ENCODE measurements around the gene ELF2. TPM values are rescaled to one million over a fixed set of nuclear protein-coding genes. Genes with fewer than 3 reads are reported as not detected.
"Not testable (repeated sequence)": the region's sequence is repeated elsewhere in the genome, so short reads cannot be mapped to it uniquely, and the experiment has no call there.

Gene ELF2
- 38.4 and 48.0 TPM in 2 replicates for total RNA-seq

DNA sequence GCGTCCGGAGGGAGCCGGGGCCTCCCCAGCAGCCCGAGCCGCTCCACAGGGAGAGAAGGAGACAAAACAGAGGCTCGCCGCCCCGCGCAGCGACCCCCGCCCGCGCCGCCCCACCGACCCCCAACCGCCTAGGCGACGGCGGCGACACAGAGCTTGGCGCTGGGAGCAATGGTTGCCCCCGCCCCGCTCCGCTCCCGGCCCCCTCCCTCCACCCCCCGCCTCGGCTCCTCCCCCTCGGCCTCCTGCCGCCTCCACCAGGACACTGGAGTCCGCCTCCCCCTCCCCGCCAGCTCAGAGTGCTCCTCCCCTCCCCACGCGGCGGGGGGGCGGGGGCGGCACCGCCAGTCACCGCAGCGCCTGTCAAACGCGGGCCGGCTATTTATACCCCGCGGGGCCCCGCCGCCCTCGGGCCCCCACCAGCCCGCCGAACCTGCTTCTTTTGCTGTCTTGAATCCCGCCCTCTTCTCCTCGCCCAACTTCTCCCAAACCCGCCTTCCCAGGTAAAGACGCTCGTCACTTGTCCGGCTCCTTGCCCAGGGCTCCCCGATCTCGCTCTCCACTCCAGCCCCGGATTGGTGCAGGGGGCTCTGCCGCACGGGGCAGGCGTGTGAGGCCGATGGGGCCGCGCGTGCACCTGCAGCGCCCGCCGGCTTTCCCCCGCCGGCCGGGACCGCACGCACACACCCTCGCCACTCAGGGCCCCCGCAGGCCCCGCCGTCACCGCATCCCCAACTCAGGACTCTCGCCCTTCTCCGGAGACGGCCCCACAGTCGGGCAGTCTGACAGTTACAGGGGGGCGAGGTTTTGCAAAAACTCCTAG is at the start of gene ELF2:
ELF2 (minus strand) TSS at position 170 of the 820 bp plus-strand sequence. CDS start 39,517 bp downstream, outside the sequence.
- peak; percentile 54 for DNase-seq (ENCODE audit: low read depth)

- DNase-seq (ENCODE audit: low read depth): peak; percentile 15
These were observed 46.8 kb upstream of the ELF2 start for GRCh38 chr4:139223682-139224317.

DNA sequence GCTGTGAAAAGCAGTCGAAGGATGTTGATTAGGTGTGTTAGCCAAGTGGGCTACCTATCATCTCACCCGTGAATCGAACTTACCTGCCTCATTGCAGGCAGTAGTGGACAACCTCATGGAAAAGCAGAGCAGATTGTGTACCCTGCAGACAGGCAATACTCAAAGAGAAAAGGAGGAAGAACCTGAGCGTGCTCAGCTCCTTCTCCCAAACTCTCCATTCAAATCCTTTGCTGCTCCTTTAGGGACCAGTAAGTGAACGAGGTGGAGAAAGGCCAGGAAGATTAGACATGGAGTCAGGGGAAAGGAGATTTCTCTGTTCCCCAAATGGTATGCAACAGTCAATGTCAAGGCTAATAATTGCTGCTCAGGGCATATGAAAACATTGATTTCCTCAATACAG is 45.2 kb upstream of the ELF2 start:
- DNase-seq (ENCODE audit: low read depth): no peak

- no peak for DNase-seq (ENCODE audit: low read depth)
These were observed 44.7 kb upstream of the ELF2 start for GRCh38 chr4:139221687-139222086.

- no peak for DNase-seq (ENCODE audit: low read depth)
These were observed 42.5 kb upstream of the ELF2 start for GRCh38 chr4:139219450-139220055.

DNA sequence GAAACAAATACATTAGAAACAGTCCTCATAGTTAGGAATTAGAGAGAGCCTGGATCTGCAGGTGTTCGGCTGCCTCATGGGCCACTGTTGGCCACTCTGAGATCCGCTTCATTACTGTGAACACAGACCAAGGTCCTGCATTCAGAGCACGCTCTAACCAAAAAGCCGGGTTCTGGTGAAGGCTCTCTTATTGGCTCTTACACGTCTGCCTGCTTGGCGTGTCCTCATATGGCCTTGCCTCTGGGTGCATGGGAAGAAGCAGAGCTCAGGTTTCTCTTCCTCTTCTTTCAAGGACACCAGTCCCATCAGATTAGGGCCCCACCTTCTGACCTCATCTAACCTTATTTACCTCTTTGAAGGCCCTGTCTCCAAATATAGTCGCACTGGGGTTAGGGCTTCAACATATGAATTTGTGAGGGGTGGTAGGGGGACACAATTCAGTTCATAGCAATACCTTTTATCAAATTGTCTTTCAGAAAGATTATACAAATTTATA is 37.1 kb upstream of the ELF2 start:
- no peak for DNase-seq (ENCODE audit: low read depth)

GRCh38 chr4:139213633-139214032 is 36.6 kb upstream of the ELF2 start:
- DNase-seq (ENCODE audit: low read depth): not testable (repeated sequence)

DNA sequence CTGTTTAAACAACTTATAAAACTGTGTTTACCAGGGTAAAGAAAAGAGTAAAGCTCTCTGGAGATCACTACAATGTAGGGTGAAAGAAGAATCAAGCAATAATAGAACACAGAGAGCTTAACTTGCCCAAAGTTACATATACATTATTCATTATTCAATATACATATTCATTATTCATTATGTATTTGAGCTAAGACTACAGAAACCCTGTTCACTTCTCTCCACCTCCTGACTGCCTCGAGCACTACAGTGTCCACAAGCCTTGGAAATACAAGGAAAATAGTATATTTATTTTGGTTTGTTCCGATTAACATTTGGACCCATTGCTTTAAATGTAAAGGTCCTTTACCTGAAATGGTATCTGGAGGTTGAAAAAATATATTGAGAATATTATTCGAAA is 35.9 kb upstream of the ELF2 start:
- no peak for DNase-seq (ENCODE audit: low read depth)

GRCh38 chr4:139210486-139210885 is 33.5 kb upstream of the ELF2 start:
- no peak for DNase-seq (ENCODE audit: low read depth)

- DNase-seq (ENCODE audit: low read depth): no peak
These were observed 32.5 kb upstream of the ELF2 start for GRCh38 chr4:139209470-139210063.

- peak; percentile 15 for DNase-seq (ENCODE audit: low read depth)
These were observed 31.5 kb upstream of the ELF2 start for GRCh38 chr4:139208404-139208945.

- DNase-seq (ENCODE audit: low read depth): no peak
These were observed 30.9 kb upstream of the ELF2 start for GRCh38 chr4:139207873-139208403.

DNA sequence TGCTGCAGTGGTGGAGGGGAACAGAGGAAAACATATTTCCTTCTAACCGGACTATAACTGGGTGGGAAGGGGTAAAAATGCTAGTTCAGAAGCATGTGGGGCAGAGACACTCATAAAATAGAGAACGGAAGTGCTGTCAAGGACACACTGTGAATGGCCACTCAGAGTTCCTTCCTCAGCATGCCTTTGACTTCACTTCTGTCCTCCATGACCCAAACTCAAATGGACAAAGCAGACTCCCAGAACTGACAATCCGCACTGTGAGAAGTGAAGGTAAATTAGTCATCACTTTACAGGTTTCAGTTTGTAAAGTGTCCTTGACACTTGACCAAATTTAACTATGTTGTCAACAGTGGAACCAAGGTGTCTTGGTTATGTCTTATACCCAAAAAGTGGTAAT is 30.2 kb upstream of the ELF2 start:
- DNase-seq (ENCODE audit: low read depth): no peak

DNA sequence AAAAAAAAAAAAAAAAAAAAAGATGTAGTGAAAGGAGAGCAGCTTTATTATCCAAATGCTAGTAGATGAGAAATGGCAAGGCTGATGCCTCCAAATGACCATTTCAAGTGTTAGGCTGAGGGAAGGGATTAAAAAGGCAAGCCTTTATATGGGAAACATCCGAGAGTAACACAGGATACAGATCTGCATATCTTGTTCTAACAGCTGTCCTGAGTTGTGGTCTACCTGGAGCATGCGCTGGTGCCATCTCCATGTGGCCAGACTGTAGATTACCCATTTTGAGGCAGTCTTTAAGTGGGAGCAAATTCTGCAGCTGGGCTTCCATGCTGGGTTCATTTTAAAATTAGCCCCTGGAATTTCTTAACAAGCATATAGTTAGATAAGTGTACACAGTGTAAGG is 26.0 kb upstream of the ELF2 start:
- no peak for DNase-seq (ENCODE audit: low read depth)

- no peak for DNase-seq (ENCODE audit: low read depth)
These were observed 23.5 kb upstream of the ELF2 start for GRCh38 chr4:139200506-139200905.

DNA sequence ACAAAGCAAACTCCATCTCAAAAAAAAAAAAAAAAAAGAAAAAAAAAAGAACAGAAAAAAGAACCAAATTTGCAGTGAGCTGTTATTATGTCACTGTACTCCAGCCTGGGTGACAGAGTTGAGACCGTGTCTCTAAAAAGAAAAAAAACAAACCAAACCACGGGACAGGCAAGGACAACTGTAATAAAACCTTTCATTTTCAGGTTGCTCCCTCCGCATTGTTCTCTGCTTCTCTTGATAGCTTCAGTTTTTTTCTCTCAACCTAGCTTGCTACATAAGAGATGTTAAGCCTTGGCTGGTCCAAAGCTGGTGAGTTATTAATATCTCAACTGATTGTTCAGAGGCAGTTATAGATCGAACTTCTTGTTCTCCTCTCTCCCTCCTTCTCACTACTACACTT is 23.1 kb upstream of the ELF2 start:
- DNase-seq (ENCODE audit: low read depth): no peak

- not testable (repeated sequence) for DNase-seq (ENCODE audit: low read depth)
These were observed 20.2 kb upstream of the ELF2 start for GRCh38 chr4:139197214-139197613.

DNA sequence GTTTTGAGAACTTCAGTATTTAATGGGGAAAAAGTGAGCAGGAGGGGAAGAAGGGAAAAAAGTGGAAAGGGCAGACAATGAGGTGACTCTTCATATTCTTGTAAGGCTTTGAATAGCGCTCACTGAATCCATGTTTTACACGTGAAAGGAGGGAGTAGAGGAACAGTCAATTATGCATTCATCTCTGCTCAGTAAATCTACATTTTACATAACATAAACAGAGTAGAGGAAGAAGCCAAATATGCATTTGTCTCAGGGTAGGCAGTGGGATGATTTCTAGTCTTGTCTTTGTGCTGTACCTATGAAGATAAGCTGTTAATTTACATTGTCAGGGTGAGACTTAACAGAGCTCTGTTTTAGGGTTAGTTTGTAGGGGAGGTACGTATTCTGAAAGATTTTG is 19.4 kb upstream of the ELF2 start:
- DNase-seq (ENCODE audit: low read depth): no peak

- DNase-seq (ENCODE audit: low read depth): no peak
These were observed 14.4 kb upstream of the ELF2 start for GRCh38 chr4:139191373-139191772.

- no peak for DNase-seq (ENCODE audit: low read depth)
These were observed 13.0 kb upstream of the ELF2 start for GRCh38 chr4:139189972-139190371.

- no peak for DNase-seq (ENCODE audit: low read depth)
These were observed 12.4 kb upstream of the ELF2 start for GRCh38 chr4:139189417-139189749.
